HT1080 (cell line): ENCODE measurements around the gene HES2. TPM values are rescaled to one million over a fixed set of nuclear protein-coding genes. Genes with fewer than 3 reads are reported as not detected.
"Not testable (repeated sequence)": the region's sequence is repeated elsewhere in the genome, so short reads cannot be mapped to it uniquely, and the experiment has no call there.

Experiments
- DNase-seq: peaks from one replicate; pipeline ENCODE4 v3.0.0-alpha.2; 2015; ENCODE audit warnings: low read depth
- small RNA-seq: library from RNA; depleted of rRNA; stranded (forward); fragments of <200 nt; gene quantifications from one replicate; pipeline ENCODE3, GENCODE V24; 2014
- total RNA-seq: library from RNA; depleted of rRNA; stranded (reverse); fragments of >200 nt; shearing (Covaris generic); gene quantifications from 2 replicates; pipeline ENCODE4 v1.2.3, GENCODE V29; 2014; rRNA removed

Gene HES2
- total RNA-seq, 1 experiment from 2014 or later: 0.08 TPM

- DNase-seq: no peak
These were observed 27.5 kb downstream of the HES2 start for GRCh38 chr1:6391951-6392808.

- no peak for DNase-seq
These were observed 29.7 kb downstream of the HES2 start for GRCh38 chr1:6389971-6390370.

GRCh38 chr1:6386371-6386949 lies 33.3 kb downstream of the HES2 start:
- peak; percentile 86 for DNase-seq

DNA sequence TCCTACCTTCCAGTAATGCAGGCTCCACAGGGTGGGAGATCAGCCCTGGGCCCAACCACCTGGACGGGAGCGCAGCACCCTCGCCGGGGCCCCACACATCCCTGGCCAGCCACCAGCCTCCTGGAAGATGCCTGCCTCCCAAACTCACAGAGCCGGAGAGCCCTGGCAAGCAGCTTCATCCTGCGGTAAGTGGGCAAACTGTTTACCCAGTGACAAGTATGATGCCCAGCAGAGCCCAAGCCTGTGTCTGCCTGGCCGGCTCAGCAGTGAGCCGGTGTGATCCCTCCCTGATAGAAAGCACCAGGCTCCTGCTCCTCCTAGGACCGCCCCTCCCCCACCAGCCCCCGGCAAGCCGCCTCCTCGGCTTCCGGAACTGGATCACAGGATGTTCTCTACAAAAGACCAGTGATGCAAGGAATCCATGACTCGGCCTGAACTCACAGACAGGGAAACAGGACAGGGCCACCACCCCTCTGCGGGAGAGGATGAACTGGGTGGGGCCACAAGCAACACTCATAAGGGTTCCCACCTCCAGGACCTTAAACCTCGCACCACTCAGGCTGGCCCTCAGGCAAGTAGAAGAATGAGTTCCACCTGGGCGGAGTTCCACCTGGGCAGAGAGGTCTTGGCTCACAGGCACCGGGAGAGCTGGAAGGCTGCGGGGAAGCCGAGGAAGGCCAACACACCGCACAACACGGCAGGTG lies 34.1 kb downstream of the HES2 start:
- DNase-seq: peak; percentile 94

GRCh38 chr1:6384962-6385361 lies 34.8 kb downstream of the HES2 start:
- no peak for DNase-seq

DNA sequence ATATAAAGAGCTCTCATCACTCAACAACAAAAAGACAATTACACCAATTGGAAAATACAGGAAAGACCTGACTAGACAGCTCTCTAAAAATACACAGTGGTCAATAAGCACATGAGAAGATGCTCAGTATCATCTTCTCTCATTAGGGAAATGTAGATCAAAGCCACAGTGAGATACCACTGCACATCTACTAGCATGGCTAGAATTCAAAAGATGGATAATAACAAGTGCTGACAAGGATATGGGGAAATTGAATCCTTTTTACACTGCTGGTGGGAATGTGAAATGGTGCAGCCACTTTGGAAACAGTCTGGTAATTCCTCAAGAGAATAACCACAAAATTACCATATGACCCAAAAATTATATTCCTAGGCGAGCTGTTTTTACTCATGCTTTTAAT lies 35.6 kb downstream of the HES2 start:
- DNase-seq: no peak

GRCh38 chr1:6380037-6380436 lies 39.7 kb downstream of the HES2 start:
- DNase-seq: no peak

GRCh38 chr1:6378096-6378746 lies 41.5 kb downstream of the HES2 start:
- DNase-seq: no peak

- no peak for DNase-seq
These were observed 45.6 kb downstream of the HES2 start for GRCh38 chr1:6373961-6374720.

- DNase-seq: not testable (repeated sequence)
These were observed 47.5 kb downstream of the HES2 start for GRCh38 chr1:6372236-6372635.

GRCh38 chr1:6370006-6370405 lies 49.7 kb downstream of the HES2 start:
- DNase-seq: no peak

DNA sequence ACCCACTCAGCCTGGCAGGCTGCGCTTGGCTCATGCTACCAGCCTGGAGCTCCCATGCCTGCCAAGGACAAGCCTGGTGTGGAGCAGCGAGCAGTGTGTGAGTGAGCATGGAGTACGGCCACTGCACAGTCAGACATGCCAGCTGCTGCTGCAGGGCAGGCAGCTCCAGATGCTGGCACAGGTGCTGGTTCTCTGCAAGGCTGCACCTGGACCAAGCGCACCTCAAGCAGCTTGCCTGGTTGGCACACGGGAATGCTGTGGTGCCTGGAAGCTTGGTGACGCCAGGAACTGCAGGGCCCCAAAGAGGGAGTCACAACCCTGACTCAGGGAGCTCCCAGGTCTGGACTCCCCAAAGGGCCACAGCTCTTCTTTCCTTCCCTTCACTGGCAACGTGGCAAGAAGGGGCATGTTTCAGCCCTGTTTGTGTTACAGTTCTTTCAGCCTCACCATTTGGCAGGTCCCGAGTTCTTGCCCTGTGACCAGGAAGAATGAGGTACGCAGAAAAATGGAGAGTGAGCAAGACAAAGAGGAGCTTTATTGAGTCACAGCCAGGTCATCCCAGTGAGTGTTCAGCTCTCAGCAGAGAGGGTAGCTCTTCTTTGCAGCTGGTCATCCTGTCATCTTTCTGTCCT lies 52.2 kb downstream of the HES2 start:
- DNase-seq: peak; percentile 82

- no peak for DNase-seq
These were observed 54.7 kb downstream of the HES2 start for GRCh38 chr1:6365047-6365446.

- DNase-seq: peak; percentile 70
These were observed 56.4 kb downstream of the HES2 start for GRCh38 chr1:6363085-6363884.

Small RNA genes within 50 kb of the gene (small RNA-seq; reads per million reads assigned to genes)
- not detected for gene MIR4252

Other genes with a start within 250 kb of the HES2 start
- gene CHD5, start 239.6 kb downstream of the HES2 start, total RNA-seq: not detected in 2 replicates
- gene RPL22, start 220.3 kb downstream of the HES2 start, total RNA-seq: 181 and 193 TPM in 2 replicates
- 0.32 and 0.84 TPM in 2 replicates for gene RNF207, start 213.8 kb downstream of the HES2 start, total RNA-seq
- 125 and 142 TPM in 2 replicates for gene ICMT, start 184.0 kb downstream of the HES2 start, total RNA-seq
- gene HES3, start 175.7 kb downstream of the HES2 start, total RNA-seq: not detected in 2 replicates
- gene GPR153, start 158.8 kb downstream of the HES2 start, total RNA-seq: 1.9 and 3.4 TPM in 2 replicates
- gene ACOT7, start 26.2 kb downstream of the HES2 start, total RNA-seq: 101 and 179 TPM in 2 replicates
- gene ESPN, start 4.9 kb upstream of the HES2 start, total RNA-seq: not detected in 2 replicates
- 12.9 and 14.7 TPM in 2 replicates for gene TNFRSF25, start 46.3 kb upstream of the HES2 start, total RNA-seq
- gene PLEKHG5, start 71.7 kb upstream of the HES2 start, total RNA-seq: 20.3 and 20.4 TPM in 2 replicates
- 35.5 and 44.3 TPM in 2 replicates for gene NOL9, start 134.6 kb upstream of the HES2 start, total RNA-seq
- gene TAS1R1, start 135.4 kb upstream of the HES2 start, total RNA-seq: not detected in 2 replicates
- 14.4 and 17.1 TPM in 2 replicates for gene ZBTB48, start 160.1 kb upstream of the HES2 start, total RNA-seq
- 32.0 and 34.4 TPM in 2 replicates for gene KLHL21, start 182.9 kb upstream of the HES2 start, total RNA-seq
- 6.9 and 15.4 TPM in 2 replicates for gene PHF13, start 193.8 kb upstream of the HES2 start, total RNA-seq
- 20.9 and 22.0 TPM in 2 replicates for gene THAP3, start 204.9 kb upstream of the HES2 start, total RNA-seq